CD8-positive, alpha-beta memory T cell (primary cell): Measurements from ENCODE around the gene PALLD. TPM values are rescaled to one million over a fixed set of nuclear protein-coding genes. Genes with fewer than 3 reads are reported as not detected.

Experiments used
- CTCF ChIA-PET: fragments of 350-600 bp; sonication (Branson Sonifier 250); formaldehyde crosslinking; loops from one replicate; lab custom pipeline; 2021; ENCODE audit warnings: antibody characterized with exemption; lab: Charles Lee
- POLR2A ChIA-PET: fragments of 350-600 bp; sonication (Branson Sonifier 250); formaldehyde crosslinking; loops from one replicate; lab custom pipeline; 2021; ENCODE audit warnings: antibody characterized with exemption; lab: Charles Lee
- DNase-seq, 5 donors: peaks; one replicate each; pipeline versions ENCODE4 v3.0.0 to v3.0.0-alpha.2; 2020 to 2022; ENCODE audit warnings: mixed read lengths in 1 of 5
- H3K27ac ChIP-seq: one replicate; pipeline ENCODE4 v1.7.0; 2013; ENCODE audit warnings: low read depth, mild to moderate bottlenecking, low read length, moderate library complexity
- H3K27me3 ChIP-seq: 2 replicates; pipeline ENCODE4 v1.7.0; 2013; ENCODE audit warnings: low read length, mild to moderate bottlenecking; ENCODE audit not compliant: insufficient read depth, poor library complexity, severe bottlenecking
- H3K36me3 ChIP-seq: 2 replicates; pipeline ENCODE4 v1.7.0; 2013; ENCODE audit warnings: mild to moderate bottlenecking, low read length, moderate library complexity; ENCODE audit not compliant: insufficient read depth
- H3K4me1 ChIP-seq: 2 replicates; pipeline ENCODE4 v1.7.0; 2013; ENCODE audit warnings: mild to moderate bottlenecking, low read length, moderate library complexity; ENCODE audit not compliant: insufficient read depth
- H3K4me3 ChIP-seq: 2 replicates; pipeline ENCODE4 v1.7.0; 2013; ENCODE audit warnings: mild to moderate bottlenecking, low read length
- H3K9me3 ChIP-seq: 2 replicates; pipeline ENCODE4 v1.7.0; 2013; ENCODE audit warnings: mild to moderate bottlenecking, low read length
- H3K27ac Mint-ChIP-seq, 8 donors: one replicate each; pipeline ENCODE4 v1.8.0; 2020 to 2021; ENCODE audit warnings: mixed read lengths in 8 of 8, mild to moderate bottlenecking in 6 of 8, inconsistent platforms in 3 of 8, moderate library complexity in 3 of 8
- H3K27me3 Mint-ChIP-seq, 2 donors: one replicate each; pipeline ENCODE4 v1.8.0; 2020 to 2021; ENCODE audit warnings: mixed read lengths in 2 of 2, mild to moderate bottlenecking in 1 of 2, moderate library complexity in 1 of 2
- H3K36me3 Mint-ChIP-seq, 3 donors: one replicate each; pipeline ENCODE4 v1.8.0; 2020 to 2021; ENCODE audit warnings: mixed read lengths in 3 of 3, inconsistent platforms in 1 of 3, mild to moderate bottlenecking in 1 of 3
- H3K4me1 Mint-ChIP-seq, 3 donors: one replicate each; pipeline ENCODE4 v1.8.0; 2020 to 2021; ENCODE audit warnings: mixed read lengths in 3 of 3, inconsistent platforms in 1 of 3, mild to moderate bottlenecking in 1 of 3
- H3K4me3 Mint-ChIP-seq, 7 donors: one replicate each; pipeline ENCODE4 v1.8.0; 2020 to 2021; ENCODE audit warnings: mixed read lengths in 7 of 7, mild to moderate bottlenecking in 6 of 7, moderate library complexity in 4 of 7, inconsistent platforms in 2 of 7
- H3K9me3 Mint-ChIP-seq, 5 donors: one replicate each; pipeline ENCODE4 v1.8.0; 2020 to 2022; ENCODE audit warnings: mixed read lengths in 5 of 5, mild to moderate bottlenecking in 3 of 5, moderate library complexity in 2 of 5, inconsistent platforms in 1 of 5
- polyA plus RNA-seq: library from polyadenylated mRNA; unstranded; fragments of 300-500 nt; fragmentation: Illumina TruSeq; gene quantifications from one replicate; pipeline ENCODE4 v1.2.3, GENCODE V29; 2021
- total RNA-seq, 2 experiments: library from RNA; stranded (reverse); gene quantifications; one replicate each; pipeline ENCODE4 v1.2.3, GENCODE V29; 2021

Gene PALLD
- total and polyA plus RNA-seq, 3 experiments from 2014 or later: 0.35 to 0.97 (median 0.47) TPM

DNA sequence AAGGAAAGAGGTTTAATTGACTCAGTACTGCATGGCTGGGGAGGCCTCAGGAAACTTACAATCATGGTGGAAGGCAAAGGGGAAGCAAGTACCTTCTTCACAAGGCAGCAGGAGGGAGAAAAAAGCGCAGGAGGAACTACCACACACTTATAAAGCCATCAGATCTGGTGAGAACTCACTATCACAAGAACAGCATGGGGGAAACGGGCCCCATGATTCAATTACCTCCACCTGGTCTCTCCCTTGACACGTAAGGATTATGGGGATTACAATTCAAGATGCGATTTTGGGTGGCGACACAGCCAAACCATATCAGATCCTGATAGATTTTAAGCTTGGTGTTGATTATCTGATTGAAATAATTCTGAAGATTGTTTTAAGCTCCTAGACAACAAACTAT is 294.5 kb downstream of the PALLD start:
- no peak overlapping the region for H3K4me3 Mint-ChIP-seq
- DNase-seq: no peak
- Histone ChIP-seq H3K9me3 (no peaks in the 10 kb centered on the region), H3K36me3 (no peaks in the 10 kb centered on the region), H3K27ac (no peak overlapping the region), H3K4me3 (no peak overlapping the region), H3K27me3 (no peaks in the 10 kb centered on the region), H3K4me1 (no peaks in the 10 kb centered on the region)
- ChIA-PET CTCF (no interaction called here), POLR2A (no interaction called here)
- no peaks in the 10 kb centered on the region for H3K9me3 Mint-ChIP-seq
- H3K36me3 Mint-ChIP-seq: no peaks in the 10 kb centered on the region
- H3K27me3 Mint-ChIP-seq: peaks cover 5 to 8% of the 10 kb centered on the region in 2 donors
- H3K4me1 Mint-ChIP-seq: no peaks in the 10 kb centered on the region
- H3K27ac Mint-ChIP-seq: peak overlapping the region in 1 of 8 donors; percentile 45

DNA sequence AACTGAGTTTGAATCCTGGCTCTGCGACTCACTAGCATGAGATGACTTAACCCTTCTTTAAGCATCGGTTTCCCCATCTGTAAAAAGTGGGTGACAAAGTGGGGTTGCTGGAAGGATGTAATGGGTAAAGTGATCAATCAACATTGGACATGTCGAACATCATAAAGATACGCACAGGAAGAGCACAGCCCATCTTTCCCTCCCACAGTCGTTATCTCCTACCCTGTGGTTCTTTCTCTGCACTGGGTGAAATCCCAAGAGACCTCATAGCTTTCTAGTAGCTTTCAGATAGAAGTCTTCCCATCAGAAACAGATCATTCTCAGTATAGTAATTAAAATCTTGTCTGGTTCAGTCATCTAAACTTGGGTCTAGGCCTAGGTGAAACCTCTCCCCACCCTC is 296.7 kb downstream of the PALLD start:
- no peak overlapping the region for H3K4me3 Mint-ChIP-seq
- Histone ChIP-seq H3K4me1 (no peaks in the 10 kb centered on the region), H3K27me3 (no peaks in the 10 kb centered on the region), H3K9me3 (no peaks in the 10 kb centered on the region), H3K27ac (no peak overlapping the region), H3K4me3 (no peak overlapping the region), H3K36me3 (no peaks in the 10 kb centered on the region)
- no peaks in the 10 kb centered on the region for H3K4me1 Mint-ChIP-seq
- no peak for DNase-seq
- H3K36me3 Mint-ChIP-seq: no peaks in the 10 kb centered on the region
- H3K27me3 Mint-ChIP-seq: peaks cover 9 to 12% of the 10 kb centered on the region in 2 donors
- no peaks in the 10 kb centered on the region for H3K9me3 Mint-ChIP-seq
- no peak overlapping the region for H3K27ac Mint-ChIP-seq
- POLR2A ChIA-PET: no interaction called here
- CTCF ChIA-PET: no interaction called here

DNA sequence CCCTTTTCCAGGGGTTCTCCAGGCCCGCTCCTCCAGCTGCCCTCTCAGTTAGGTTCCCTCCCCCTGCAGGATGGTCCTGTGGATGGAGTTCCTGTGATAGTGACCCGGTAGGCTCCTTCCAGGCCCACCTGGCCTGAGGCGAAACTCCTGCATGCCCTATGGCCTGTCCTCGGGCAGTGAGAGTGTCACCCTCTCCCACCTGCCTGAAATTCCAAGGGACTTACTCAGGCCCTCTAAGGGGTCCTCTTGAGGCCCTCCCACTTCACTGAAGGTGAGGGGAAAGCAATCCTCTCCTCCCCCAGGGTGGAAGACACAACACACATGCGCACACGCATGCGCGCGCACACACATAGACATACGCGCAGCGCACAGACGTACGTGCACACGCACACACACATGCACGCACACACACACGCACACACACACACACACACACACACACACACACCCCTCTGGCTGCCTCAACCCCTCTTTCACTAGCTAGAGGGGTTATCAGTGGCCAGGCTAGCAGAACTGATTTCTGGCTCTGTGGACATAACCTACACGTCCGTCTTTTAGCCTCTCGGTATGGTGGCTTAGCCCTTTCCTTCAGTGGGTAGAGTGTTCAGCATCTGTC is 297.3 kb downstream of the PALLD start:
- no peaks in the 10 kb centered on the region for H3K27me3 ChIP-seq
- DNase-seq: no peak
- H3K27ac ChIP-seq: no peak overlapping the region
- H3K36me3 ChIP-seq: no peaks in the 10 kb centered on the region
- Mint-ChIP-seq H3K36me3 (no peaks in the 10 kb centered on the region), H3K4me3 (no peak overlapping the region), H3K4me1 (no peaks in the 10 kb centered on the region), H3K9me3 (no peaks in the 10 kb centered on the region), H3K27ac (no peak overlapping the region), H3K27me3 (peaks cover 9 to 12% of the 10 kb centered on the region in 2 donors)
- CTCF ChIA-PET: no interaction called here
- H3K4me3 ChIP-seq: no peak overlapping the region
- H3K9me3 ChIP-seq: no peaks in the 10 kb centered on the region
- H3K4me1 ChIP-seq: no peaks in the 10 kb centered on the region
- POLR2A ChIA-PET: no interaction called here

GRCh38 chr4:168794881-168795280 is 298.0 kb downstream of the PALLD start:
- Mint-ChIP-seq H3K27ac (no peak overlapping the region), H3K27me3 (peaks cover 9 to 19% of the 10 kb centered on the region in 2 donors), H3K4me1 (no peaks in the 10 kb centered on the region), H3K9me3 (no peaks in the 10 kb centered on the region), H3K4me3 (no peak overlapping the region), H3K36me3 (no peaks in the 10 kb centered on the region)
- Histone ChIP-seq H3K27ac (no peak overlapping the region), H3K4me1 (no peaks in the 10 kb centered on the region), H3K27me3 (no peaks in the 10 kb centered on the region), H3K4me3 (no peak overlapping the region), H3K36me3 (no peaks in the 10 kb centered on the region), H3K9me3 (no peaks in the 10 kb centered on the region)
- DNase-seq: no peak
- CTCF ChIA-PET: interaction anchor here (0.5 kb wide), 1 partner anchor 248 kb away, joined by 3 read pairs; no protein-coding TSS in a partner anchor
- POLR2A ChIA-PET: no interaction called here

DNA sequence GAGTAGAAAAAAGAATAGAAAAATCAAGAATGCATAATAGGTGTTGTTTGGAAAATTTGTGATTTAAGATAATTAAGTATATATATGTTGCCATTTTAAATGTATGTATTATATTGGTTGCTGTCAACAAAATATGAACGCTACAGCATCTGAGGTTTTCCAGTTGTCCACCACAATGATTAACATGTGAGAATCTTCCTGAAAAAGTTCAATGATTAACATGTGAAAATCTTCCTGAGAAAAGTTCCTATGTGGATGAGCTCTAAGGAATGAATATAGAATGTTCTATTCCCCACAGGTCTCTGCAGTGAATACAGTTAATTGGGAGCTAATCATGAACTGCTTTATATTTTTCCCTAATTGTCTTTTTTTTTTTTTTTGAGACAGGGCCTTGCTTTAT is 298.5 kb downstream of the PALLD start:
- no peak overlapping the region for H3K27ac ChIP-seq
- no peak overlapping the region for H3K4me3 ChIP-seq
- H3K4me1 Mint-ChIP-seq: no peaks in the 10 kb centered on the region
- H3K27me3 ChIP-seq: no peaks in the 10 kb centered on the region
- no peaks in the 10 kb centered on the region for H3K4me1 ChIP-seq
- H3K27ac Mint-ChIP-seq: no peak overlapping the region
- no peaks in the 10 kb centered on the region for H3K9me3 ChIP-seq
- H3K36me3 Mint-ChIP-seq: no peaks in the 10 kb centered on the region
- ChIA-PET CTCF (interaction anchor here (0.5 kb wide), 1 partner anchor 249 kb away, joined by 3 read pairs; no protein-coding TSS in a partner anchor), POLR2A (no interaction called here)
- H3K9me3 Mint-ChIP-seq: no peaks in the 10 kb centered on the region
- no peaks in the 10 kb centered on the region for H3K36me3 ChIP-seq
- H3K4me3 Mint-ChIP-seq: no peak overlapping the region
- peaks cover 9 to 19% of the 10 kb centered on the region in 2 donors for H3K27me3 Mint-ChIP-seq
- no peak for DNase-seq

DNA sequence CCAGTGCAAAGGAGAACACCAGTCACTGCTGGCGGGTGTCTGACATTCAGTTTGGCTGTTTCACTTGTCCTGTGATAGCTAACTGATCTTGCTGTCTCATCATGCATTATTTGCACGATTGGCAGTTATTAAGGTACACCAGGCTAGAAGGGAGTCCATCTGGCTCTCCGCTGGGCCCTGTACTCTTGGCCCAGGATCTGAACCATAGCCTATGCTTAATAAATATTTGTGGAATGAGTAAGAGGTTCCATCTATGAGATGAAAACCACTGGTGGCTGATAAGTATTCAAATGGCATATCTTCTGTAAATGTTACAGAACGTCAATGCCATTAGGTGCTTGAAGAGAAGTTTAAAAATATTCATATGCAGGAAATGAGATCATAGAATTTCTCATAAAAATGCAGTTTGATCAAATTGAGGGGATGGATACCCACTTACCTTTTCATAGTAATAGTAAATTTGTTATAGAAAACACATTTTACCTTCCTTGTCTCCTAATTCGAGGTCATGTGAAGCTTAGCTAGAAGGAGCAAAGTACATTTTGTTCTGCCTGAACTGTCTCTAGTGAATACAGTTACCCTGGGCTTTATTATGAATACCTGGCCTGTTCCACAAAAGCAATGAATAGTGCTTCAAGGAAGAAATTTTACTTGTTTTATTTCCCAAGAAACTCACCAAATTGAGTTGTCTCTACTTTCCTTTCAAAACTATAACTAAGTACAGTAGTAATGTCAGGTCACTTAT is 299.7 kb downstream of the PALLD start:
- no peaks in the 10 kb centered on the region for H3K27me3 ChIP-seq
- Mint-ChIP-seq H3K9me3 (no peaks in the 10 kb centered on the region), H3K27me3 (peaks cover 9 to 25% of the 10 kb centered on the region in 2 donors), H3K4me3 (no peak overlapping the region), H3K27ac (no peak overlapping the region), H3K4me1 (no peaks in the 10 kb centered on the region), H3K36me3 (no peaks in the 10 kb centered on the region)
- no peaks in the 10 kb centered on the region for H3K36me3 ChIP-seq
- H3K27ac ChIP-seq: no peak overlapping the region
- ChIA-PET CTCF (no interaction called here), POLR2A (no interaction called here)
- no peak for DNase-seq
- no peaks in the 10 kb centered on the region for H3K4me1 ChIP-seq
- H3K9me3 ChIP-seq: no peaks in the 10 kb centered on the region
- no peak overlapping the region for H3K4me3 ChIP-seq

GRCh38 chr4:168797194-168797593 is 300.3 kb downstream of the PALLD start:
- Histone ChIP-seq H3K9me3 (no peaks in the 10 kb centered on the region), H3K36me3 (no peaks in the 10 kb centered on the region), H3K4me1 (no peaks in the 10 kb centered on the region), H3K27ac (no peak overlapping the region), H3K27me3 (no peaks in the 10 kb centered on the region), H3K4me3 (no peak overlapping the region)
- peaks cover 9 to 28% of the 10 kb centered on the region in 2 donors for H3K27me3 Mint-ChIP-seq
- no peaks in the 10 kb centered on the region for H3K4me1 Mint-ChIP-seq
- CTCF ChIA-PET: no interaction called here
- H3K4me3 Mint-ChIP-seq: no peak overlapping the region
- POLR2A ChIA-PET: no interaction called here
- no peaks in the 10 kb centered on the region for H3K36me3 Mint-ChIP-seq
- no peak overlapping the region for H3K27ac Mint-ChIP-seq
- DNase-seq: no peak
- peaks cover 0 to 3% (median 0%) of the 10 kb centered on the region in 5 donors for H3K9me3 Mint-ChIP-seq

GRCh38 chr4:168797738-168798375 is 301.0 kb downstream of the PALLD start:
- no peak for DNase-seq
- ChIA-PET POLR2A (no interaction called here), CTCF (no interaction called here)
- no peaks in the 10 kb centered on the region for H3K4me1 ChIP-seq
- Mint-ChIP-seq H3K4me1 (no peaks in the 10 kb centered on the region), H3K36me3 (no peaks in the 10 kb centered on the region), H3K27me3 (peaks cover 6 to 31% of the 10 kb centered on the region in 2 donors), H3K27ac (no peak overlapping the region), H3K9me3 (peaks cover 0 to 3% (median 0%) of the 10 kb centered on the region in 5 donors), H3K4me3 (no peak overlapping the region)
- H3K9me3 ChIP-seq: no peaks in the 10 kb centered on the region
- H3K4me3 ChIP-seq: no peak overlapping the region
- H3K27me3 ChIP-seq: no peaks in the 10 kb centered on the region
- no peaks in the 10 kb centered on the region for H3K36me3 ChIP-seq
- H3K27ac ChIP-seq: no peak overlapping the region
